HepG2 (cell line): ENCODE data around the gene ZBTB7A. TPM values are rescaled to one million over a fixed set of nuclear protein-coding genes. Genes with fewer than 3 reads are reported as not detected.

Source experiments
- AKNA ChIP-seq: sonication (generic); formaldehyde crosslinking; IDR thresholded peaks from 2 replicates; pipeline ENCODE4 v1.4.0; 2020; ENCODE audit warnings: missing genetic modification reagents, borderline replicate concordance
- CEBPG ChIP-seq: IDR thresholded peaks from 2 replicates; pipeline ENCODE4 v1.6.1; 2016
- DPF2 ChIP-seq: sonication (generic); formaldehyde crosslinking; IDR thresholded peaks from 2 replicates; pipeline ENCODE4 v1.4.0; 2020; ENCODE audit warnings: mild to moderate bottlenecking, low read depth, missing genetic modification reagents, borderline replicate concordance
- FOXO4 ChIP-seq: sonication (generic); formaldehyde crosslinking; conservative IDR thresholded peaks from 2 replicates; pipeline ENCODE4 v1.8.1; 2023; ENCODE audit warnings: missing genetic modification reagents
- GABPB1 ChIP-seq: IDR thresholded peaks from 2 replicates; pipeline ENCODE4 v1.6.1; 2016; ENCODE audit warnings: mild to moderate bottlenecking, missing genetic modification reagents, moderate library complexity, missing compliant biosample characterization
- HBP1 ChIP-seq: IDR thresholded peaks from 2 replicates; pipeline ENCODE4 v1.6.1; 2016; ENCODE audit warnings: low read depth, control low read depth
- MIER3 ChIP-seq: IDR thresholded peaks from 2 replicates; pipeline ENCODE4 v1.6.1; 2016; ENCODE audit warnings: missing compliant biosample characterization, borderline replicate concordance
- NR0B2 ChIP-seq: sonication (generic); formaldehyde crosslinking; IDR thresholded peaks from 2 replicates; pipeline ENCODE4 v1.4.0; 2020; ENCODE audit warnings: mild to moderate bottlenecking, missing genetic modification reagents
- POLR2AphosphoS2 ChIP-seq: IDR thresholded peaks from 2 replicates; pipeline ENCODE4 v1.6.1; 2011; ENCODE audit warnings: low read depth, low read length, improper control_type of control experiment
- RARA ChIP-seq: IDR thresholded peaks from 2 replicates; pipeline ENCODE4 v1.6.1; 2016; ENCODE audit warnings: missing genetic modification reagents, missing compliant biosample characterization
- SOX6 ChIP-seq, 2 experiments: fragments of 450-650 bp in 1 of 2; sonication (generic) in 1 of 2; formaldehyde crosslinking in 1 of 2; IDR thresholded peaks; 2 replicates each; pipeline versions ENCODE4 v1.4.0 to v1.6.1; 2017 to 2020; ENCODE audit warnings: antibody characterized with exemption in 1 of 2, mild to moderate bottlenecking in 1 of 2, missing genetic modification reagents in 1 of 2
- TARDBP ChIP-seq: sonication (generic); formaldehyde crosslinking; IDR thresholded peaks from 2 replicates; pipeline ENCODE4 v1.8.0; 2022; ENCODE audit warnings: mild to moderate bottlenecking, missing genetic modification reagents
- TEAD3 ChIP-seq: optimal IDR thresholded peaks from 2 replicates; pipeline ENCODE3; 2016; ENCODE audit warnings: borderline replicate concordance
- ZBTB3 ChIP-seq: sonication (generic); formaldehyde crosslinking; IDR thresholded peaks from 2 replicates; pipeline ENCODE4 v1.4.0; 2020; ENCODE audit warnings: low read depth, mild to moderate bottlenecking, moderate library complexity, missing genetic modification reagents, borderline replicate concordance
- ZFYVE20 ChIP-seq: sonication (generic); formaldehyde crosslinking; IDR thresholded peaks from 2 replicates; pipeline ENCODE4 v1.8.0; 2023; ENCODE audit warnings: low read depth, mild to moderate bottlenecking, moderate library complexity, missing genetic modification reagents, borderline replicate concordance
- ZNF441 ChIP-seq: sonication (generic); formaldehyde crosslinking; IDR thresholded peaks from 2 replicates; pipeline ENCODE4 v1.7.0; 2021; ENCODE audit warnings: missing genetic modification reagents, borderline replicate concordance
- ZNF501 ChIP-seq: sonication (generic); formaldehyde crosslinking; IDR thresholded peaks from 2 replicates; pipeline ENCODE4 v1.5.1; 2020; ENCODE audit warnings: mild to moderate bottlenecking, moderate library complexity, missing genetic modification reagents
- ZNF672 ChIP-seq: sonication (generic); formaldehyde crosslinking; IDR thresholded peaks from 2 replicates; pipeline ENCODE4 v1.8.1; 2022; ENCODE audit warnings: missing genetic modification reagents
- ZNF674 ChIP-seq: sonication (generic); formaldehyde crosslinking; IDR thresholded peaks from 2 replicates; pipeline ENCODE4 v1.5.0; 2020; ENCODE audit warnings: low read depth, mild to moderate bottlenecking, missing genetic modification reagents
- ZNF772 ChIP-seq: sonication (generic); formaldehyde crosslinking; IDR thresholded peaks from 2 replicates; pipeline ENCODE4 v1.5.0; 2020; ENCODE audit warnings: mild to moderate bottlenecking, missing genetic modification reagents
- ZNF839 ChIP-seq: sonication (generic); formaldehyde crosslinking; IDR thresholded peaks from 2 replicates; pipeline ENCODE4 v1.4.0; 2020; ENCODE audit warnings: missing genetic modification reagents, mild to moderate bottlenecking, borderline replicate concordance
- ZSCAN20 ChIP-seq: sonication (generic); formaldehyde crosslinking; IDR thresholded peaks from 2 replicates; pipeline ENCODE4 v1.4.0; 2020; ENCODE audit warnings: missing genetic modification reagents, mild to moderate bottlenecking, borderline replicate concordance
- polyA plus RNA-seq, 8 experiments: library from polyadenylated mRNA; depleted of rRNA in 3 of 8; stranded (reverse) in 7 of 8; unstranded in 1 of 8; fragments of >200 nt; fragmentation: Illumina TruSeq in 4 of 8; extraction: Trizol in 4 of 8; gene quantifications; 2 replicates each; pipeline versions ENCODE4 v1.2.1 to v1.2.3, GENCODE V29; 2011 to 2016; ENCODE audit warnings: low read depth in 4 of 8, missing spikeins in 1 of 8, mixed read lengths in 1 of 8; ENCODE audit not compliant: insufficient read depth in 1 of 8
- total RNA-seq, 5 experiments: library from RNA; depleted of rRNA; stranded (reverse); fragments of >200 nt; fragmentation: Illumina TruSeq; extraction: Trizol; gene quantifications; 2 replicates each; pipeline ENCODE4 v1.2.3, GENCODE V29; 2016; ENCODE audit warnings: low read depth in 1 of 5

Gene ZBTB7A
- total and polyA plus RNA-seq, 2 of the 13 experiments (the other 11 are each of a cell fraction or from before 2014, with no cell fraction given): 3.6 to 4.0 TPM

GRCh38 chr19:4058693-4059452 lies 7.8 kb downstream of the ZBTB7A start (continued):
- TF ChIP-seq HBP1 (CRISPR knock-in tag) (no peak; the same call in 1 of the 2 replicates), ZNF674 (CRISPR knock-in tag) (no peak), FOXO4 (CRISPR knock-in tag) (no peak), ZNF772 (no peak), ZNF501 (CRISPR knock-in tag) (peak; percentile 20; the same call in 1 of the 2 replicates), MIER3 (CRISPR knock-in tag) (no peak), POLR2AphosphoS2 (no peak; the same call in 1 of the 2 replicates), ZFYVE20 (CRISPR knock-in tag) (no peak), GABPB1 (no peak), NR0B2 (CRISPR knock-in tag) (no peak), ZSCAN20 (CRISPR knock-in tag) (no peak), ZNF441 (no peak; the same call in 1 of the 2 replicates), TARDBP (CRISPR knock-in tag) (no peak), AKNA (CRISPR knock-in tag) (no peak), CEBPG (no peak), SOX6 (IDR thresholded peaks at IDR 0.05) (no peak), SOX6 (CRISPR knock-in tag; IDR thresholded peaks at IDR 0.05) (no peak), ZNF672 (CRISPR knock-in tag) (no peak), TEAD3 (CRISPR knock-in tag) (no peak), RARA (no peak), DPF2 (CRISPR knock-in tag) (no peak), ZNF839 (no peak), ZBTB3 (CRISPR knock-in tag) (no peak)
